Measurements from ENCODE around the gene FAM117B.

The FAM117B gene

DNA sequence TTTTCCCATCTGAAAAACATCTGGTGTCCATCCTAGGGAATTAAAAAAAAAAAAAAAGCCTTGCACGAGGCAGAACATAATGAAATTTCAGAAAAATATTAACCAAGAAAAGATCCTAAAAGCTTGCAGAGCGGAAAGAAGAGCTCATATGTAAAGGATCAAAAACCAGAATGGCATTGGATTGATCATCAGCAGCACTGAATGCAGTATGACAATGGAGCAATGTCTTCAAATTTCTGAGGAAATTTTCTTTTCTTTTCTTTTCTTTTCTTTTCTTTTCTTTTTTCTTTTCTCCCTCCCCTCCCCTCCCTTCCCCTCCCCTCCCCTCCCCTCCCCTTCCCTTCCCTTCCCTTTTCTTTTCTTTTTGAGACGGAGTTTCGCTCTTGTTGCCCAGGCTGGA is 21.3 kb upstream of the FAM117B start:
- TF ChIP-seq, protein P1, sequence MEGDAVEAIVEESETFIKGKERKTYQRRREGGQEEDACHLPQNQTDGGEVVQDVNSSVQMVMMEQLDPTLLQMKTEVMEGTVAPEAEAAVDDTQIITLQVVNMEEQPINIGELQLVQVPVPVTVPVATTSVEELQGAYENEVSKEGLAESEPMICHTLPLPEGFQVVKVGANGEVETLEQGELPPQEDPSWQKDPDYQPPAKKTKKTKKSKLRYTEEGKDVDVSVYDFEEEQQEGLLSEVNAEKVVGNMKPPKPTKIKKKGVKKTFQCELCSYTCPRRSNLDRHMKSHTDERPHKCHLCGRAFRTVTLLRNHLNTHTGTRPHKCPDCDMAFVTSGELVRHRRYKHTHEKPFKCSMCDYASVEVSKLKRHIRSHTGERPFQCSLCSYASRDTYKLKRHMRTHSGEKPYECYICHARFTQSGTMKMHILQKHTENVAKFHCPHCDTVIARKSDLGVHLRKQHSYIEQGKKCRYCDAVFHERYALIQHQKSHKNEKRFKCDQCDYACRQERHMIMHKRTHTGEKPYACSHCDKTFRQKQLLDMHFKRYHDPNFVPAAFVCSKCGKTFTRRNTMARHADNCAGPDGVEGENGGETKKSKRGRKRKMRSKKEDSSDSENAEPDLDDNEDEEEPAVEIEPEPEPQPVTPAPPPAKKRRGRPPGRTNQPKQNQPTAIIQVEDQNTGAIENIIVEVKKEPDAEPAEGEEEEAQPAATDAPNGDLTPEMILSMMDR (IDR thresholded peaks at IDR 0.05; ENCODE audit: control insufficient read depth, insufficient read depth, low read depth, low read length, missing control alignments) = no peak
- no peak overlapping the region for H3K4me3 ChIP-seq (ENCODE audit: control insufficient read depth, low read depth, low read length)
- DNase-seq (ENCODE audit: low read depth) = no peak

DNA sequence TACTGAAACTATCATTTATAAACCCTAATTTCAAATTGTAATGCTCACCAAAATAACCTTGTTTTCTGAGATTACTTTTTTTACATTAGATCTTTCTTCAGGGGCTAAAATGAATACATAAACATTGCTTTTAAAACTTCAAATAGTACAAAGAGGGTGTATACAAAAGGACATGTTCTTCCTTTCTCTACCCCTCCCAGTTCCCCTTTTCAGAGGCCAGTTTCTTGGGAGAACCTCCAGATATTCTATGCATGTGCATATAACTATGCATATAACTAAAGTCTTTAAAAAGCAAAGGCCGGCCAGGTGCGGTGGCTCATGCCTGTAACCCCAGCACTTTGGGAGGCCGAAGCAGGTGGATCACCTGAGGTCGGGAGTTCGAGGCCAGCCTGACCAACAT is 10.6 kb upstream of the FAM117B start:
- no peak overlapping the region for H3K4me3 ChIP-seq (ENCODE audit: control insufficient read depth, low read depth, low read length)
- no peak for DNase-seq (ENCODE audit: low read depth)
- TF ChIP-seq, protein P1 (IDR thresholded peaks at IDR 0.05; ENCODE audit: control insufficient read depth, insufficient read depth, low read depth, low read length, missing control alignments) = no peak

DNA sequence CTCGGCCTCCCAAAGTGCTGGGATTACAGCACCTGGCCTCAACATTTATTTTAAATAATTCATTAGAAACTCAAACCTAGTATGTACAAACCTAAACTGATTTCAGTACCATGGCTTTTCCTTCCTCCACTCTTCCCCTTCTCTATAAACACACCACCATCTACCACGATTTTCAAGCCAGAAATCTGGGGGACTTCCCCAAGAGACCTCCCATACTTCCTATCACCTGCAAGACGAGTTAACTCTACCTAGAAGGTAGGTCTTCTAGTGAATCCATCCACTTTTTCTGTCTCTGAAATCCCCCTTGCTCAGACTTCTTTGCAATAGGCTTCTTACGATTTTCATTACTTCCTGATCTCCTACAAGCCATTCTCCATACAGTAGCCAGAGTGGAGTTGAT is 7.7 kb upstream of the FAM117B start:
- TF ChIP-seq, protein P1 (IDR thresholded peaks at IDR 0.05; ENCODE audit: control insufficient read depth, insufficient read depth, low read depth, low read length, missing control alignments) = no peak
- no peak overlapping the region for H3K4me3 ChIP-seq (ENCODE audit: control insufficient read depth, low read depth, low read length)
- DNase-seq (ENCODE audit: low read depth) = no peak

DNA sequence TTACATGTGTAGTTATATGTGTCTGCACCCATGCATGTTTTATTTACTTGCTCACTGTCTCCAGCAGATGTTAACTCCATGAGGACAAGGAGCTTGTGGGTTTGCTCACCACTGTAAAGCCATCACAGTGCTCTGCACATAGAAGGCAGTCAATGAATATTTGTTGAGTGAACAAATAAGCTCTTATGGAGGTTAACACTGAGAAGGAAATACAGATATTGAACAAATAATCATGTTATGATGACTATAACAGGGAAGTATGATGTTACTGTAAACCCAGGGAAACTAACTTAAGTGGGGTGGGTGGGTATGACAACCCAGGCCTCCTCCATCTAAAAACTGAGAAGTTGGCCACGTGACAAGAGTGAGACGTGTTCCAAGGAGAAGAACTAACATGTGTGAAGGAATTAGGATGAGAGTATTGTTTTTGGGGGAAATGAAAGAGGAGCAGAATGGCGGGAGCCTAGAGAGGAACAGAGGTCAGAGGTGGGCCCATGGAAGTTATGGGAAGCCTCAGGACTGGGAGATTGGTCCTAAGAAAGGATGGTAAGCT is 6.0 kb upstream of the FAM117B start:
- TF ChIP-seq, protein P1 (IDR thresholded peaks at IDR 0.05; ENCODE audit: control insufficient read depth, insufficient read depth, low read depth, low read length, missing control alignments) = no peak
- DNase-seq (ENCODE audit: low read depth) = no peak
- no peak overlapping the region for H3K4me3 ChIP-seq (ENCODE audit: control insufficient read depth, low read depth, low read length)

DNA sequence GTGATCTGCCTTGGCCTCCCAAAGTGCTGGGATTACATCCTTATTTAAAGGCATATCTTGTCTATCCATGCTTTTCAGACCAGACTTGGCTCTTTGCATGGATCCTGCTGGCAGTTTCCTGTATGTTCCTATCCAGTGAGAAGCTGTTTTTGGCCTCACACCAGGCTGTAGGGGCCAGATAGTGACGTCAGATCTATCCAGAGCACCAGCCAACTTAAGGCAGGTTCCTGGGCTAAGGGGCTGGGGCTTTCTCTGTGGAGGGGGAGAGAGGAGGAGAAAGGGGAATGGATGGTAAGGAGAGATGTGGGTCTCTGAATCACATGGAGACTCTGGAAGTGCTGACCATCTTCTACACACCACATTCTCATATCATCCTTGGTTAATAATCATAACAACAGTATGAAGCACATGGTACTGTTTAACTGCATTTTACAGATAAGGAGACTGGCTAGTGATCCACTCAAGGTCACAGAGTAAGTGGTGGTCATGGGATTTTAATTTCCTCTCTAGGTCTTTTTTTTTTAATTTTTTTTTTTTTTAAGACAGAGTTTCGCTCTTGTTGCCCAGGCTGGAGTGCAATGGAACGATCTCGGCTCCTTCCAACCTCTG is 2.0 kb upstream of the FAM117B start:
- H3K4me3 ChIP-seq (ENCODE audit: control insufficient read depth, low read depth, low read length) = no peak overlapping the region
- TF ChIP-seq, protein P1 (IDR thresholded peaks at IDR 0.05; ENCODE audit: control insufficient read depth, insufficient read depth, low read depth, low read length, missing control alignments) = no peak
- DNase-seq (ENCODE audit: low read depth) = no peak

DNA sequence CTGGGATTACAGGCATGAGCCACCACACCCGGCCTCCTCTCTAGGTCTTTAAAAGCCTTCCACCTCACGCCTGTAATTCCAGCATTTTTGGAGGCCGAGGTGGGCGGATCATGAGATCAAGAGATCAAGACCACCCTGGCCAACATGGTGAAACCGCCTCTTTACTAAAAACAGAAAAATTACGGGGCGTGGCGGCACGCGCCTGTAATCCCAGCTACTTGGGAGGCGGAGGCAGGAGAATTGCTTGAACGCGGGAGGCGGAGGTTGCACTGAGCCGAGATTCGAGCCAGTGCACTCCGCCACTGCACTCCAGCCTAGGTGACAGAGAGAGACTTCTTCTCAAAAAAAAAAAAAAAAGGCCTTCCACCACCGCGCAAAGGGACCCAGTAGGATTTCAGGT is 1.3 kb upstream of the FAM117B start:
- TF ChIP-seq, protein P1 (IDR thresholded peaks at IDR 0.05; ENCODE audit: control insufficient read depth, insufficient read depth, low read depth, low read length, missing control alignments) = no peak
- no peak for DNase-seq (ENCODE audit: low read depth)
- no peak overlapping the region for H3K4me3 ChIP-seq (ENCODE audit: control insufficient read depth, low read depth, low read length)

All from AG09309 (cell line).